GM12872 (cell line): ENCODE results near the gene PRAC1.

Source experiments
- TF ChIP-seq, protein P1 (sequence below): IDR thresholded peaks from 3 replicates; pipeline ENCODE4 v1.5.1; 2011; ENCODE audit warnings: low read depth, mild to moderate bottlenecking, low read length, moderate library complexity; ENCODE audit not compliant: insufficient read depth

The PRAC1 gene

DNA sequence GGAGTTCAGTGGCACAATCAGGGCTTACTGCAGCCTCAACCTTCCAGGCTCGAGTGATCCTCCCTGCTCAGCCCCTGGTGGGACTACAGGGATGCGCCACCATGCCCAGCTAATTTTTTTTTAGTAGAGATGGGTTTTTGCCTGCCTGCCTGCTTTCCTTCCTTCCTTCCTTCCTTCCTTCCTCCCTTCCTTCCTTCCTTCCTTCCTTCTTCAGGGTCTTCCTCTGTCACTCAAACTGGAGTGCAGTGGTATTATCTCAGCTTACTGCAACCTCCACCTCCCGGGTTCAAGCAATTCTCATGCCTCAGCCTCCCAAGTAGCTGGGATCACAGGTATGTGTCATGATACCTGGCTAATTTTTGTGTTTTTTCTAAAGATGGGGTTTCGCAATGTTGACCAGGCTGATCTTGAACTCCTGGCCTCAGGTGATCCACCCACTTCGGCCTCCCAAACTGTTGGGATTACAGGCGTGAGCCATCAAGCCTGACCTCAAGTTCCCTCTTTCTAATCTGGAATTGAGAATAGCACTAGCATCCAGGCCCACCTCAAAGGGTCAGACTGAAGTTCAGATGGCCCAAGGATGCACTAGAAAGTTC is 45.3 kb downstream of the PRAC1 start:
- TF ChIP-seq, protein P1, sequence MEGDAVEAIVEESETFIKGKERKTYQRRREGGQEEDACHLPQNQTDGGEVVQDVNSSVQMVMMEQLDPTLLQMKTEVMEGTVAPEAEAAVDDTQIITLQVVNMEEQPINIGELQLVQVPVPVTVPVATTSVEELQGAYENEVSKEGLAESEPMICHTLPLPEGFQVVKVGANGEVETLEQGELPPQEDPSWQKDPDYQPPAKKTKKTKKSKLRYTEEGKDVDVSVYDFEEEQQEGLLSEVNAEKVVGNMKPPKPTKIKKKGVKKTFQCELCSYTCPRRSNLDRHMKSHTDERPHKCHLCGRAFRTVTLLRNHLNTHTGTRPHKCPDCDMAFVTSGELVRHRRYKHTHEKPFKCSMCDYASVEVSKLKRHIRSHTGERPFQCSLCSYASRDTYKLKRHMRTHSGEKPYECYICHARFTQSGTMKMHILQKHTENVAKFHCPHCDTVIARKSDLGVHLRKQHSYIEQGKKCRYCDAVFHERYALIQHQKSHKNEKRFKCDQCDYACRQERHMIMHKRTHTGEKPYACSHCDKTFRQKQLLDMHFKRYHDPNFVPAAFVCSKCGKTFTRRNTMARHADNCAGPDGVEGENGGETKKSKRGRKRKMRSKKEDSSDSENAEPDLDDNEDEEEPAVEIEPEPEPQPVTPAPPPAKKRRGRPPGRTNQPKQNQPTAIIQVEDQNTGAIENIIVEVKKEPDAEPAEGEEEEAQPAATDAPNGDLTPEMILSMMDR = no peak

DNA sequence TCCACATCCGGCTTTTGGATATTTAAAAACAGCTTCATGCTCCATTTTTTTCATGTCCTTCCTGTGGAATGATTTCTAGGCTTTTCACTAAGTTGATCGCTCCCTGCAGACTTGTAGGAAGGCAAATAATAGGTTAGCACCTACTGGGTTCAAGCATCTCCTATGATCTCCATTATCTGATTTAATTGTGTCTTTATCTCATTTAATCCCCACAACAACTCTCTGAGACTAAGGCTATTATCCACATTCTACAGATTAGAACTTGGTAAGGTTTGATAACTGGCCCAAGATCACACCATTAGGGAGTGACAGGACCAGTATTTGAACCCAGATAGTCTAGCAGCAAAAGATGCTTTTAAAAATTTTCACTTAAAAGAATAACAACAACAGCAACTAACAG is 50.0 kb downstream of the PRAC1 start:
- TF ChIP-seq, protein P1 = no peak
